CD14-positive monocyte (primary cell): ENCODE data around the gene RABEPK. TPM values are rescaled to one million over a fixed set of nuclear protein-coding genes. Genes with fewer than 3 reads are reported as not detected.
"Not testable (repeated sequence)": the region's sequence is repeated elsewhere in the genome, so short reads cannot be mapped to it uniquely, and the experiment has no call there.

Source experiments
- DNase-seq, 3 donors: peaks; one replicate each; pipeline ENCODE4 v3.0.0-alpha.2; 2011 to 2022
- H2AFZ ChIP-seq: 2 replicates; pipeline ENCODE4 v1.6.0; 2012; ENCODE audit warnings: mild to moderate bottlenecking, low read depth, low read length, inconsistent platforms; ENCODE audit not compliant: insufficient read depth, poor library complexity, severe bottlenecking
- H3K27ac ChIP-seq, 2 donors: 1 replicate in 1 of 2; 2 replicates in 1 of 2; pipeline ENCODE4 v1.5.1; 2012 to 2013; ENCODE audit warnings: low read length in 2 of 2, control low read depth in 1 of 2, inconsistent platforms in 1 of 2, low read depth in 1 of 2, mild to moderate bottlenecking in 1 of 2
- H3K27me3 ChIP-seq, 2 donors: one replicate each; pipeline versions ENCODE4 v1.6.0 to v1.6.1; 2011 to 2013; ENCODE audit warnings: low read length in 2 of 2; ENCODE audit not compliant: control insufficient read depth in 2 of 2, insufficient read depth in 2 of 2
- H3K36me3 ChIP-seq, 2 donors: replicated peaks in 1 of 2; 1 replicate in 1 of 2; 2 replicates in 1 of 2; pipeline versions ENCODE4 v1.5.1 to v1.6.1; 2012 to 2013; ENCODE audit warnings: low read length in 2 of 2, control low read depth in 1 of 2, inconsistent platforms in 1 of 2, mild to moderate bottlenecking in 1 of 2; ENCODE audit not compliant: insufficient read depth in 2 of 2, control insufficient read depth in 1 of 2
- H3K4me1 ChIP-seq, 2 donors: 1 replicate in 1 of 2; 2 replicates in 1 of 2; pipeline versions ENCODE4 v1.5.1 to v1.6.1; 2012 to 2013; ENCODE audit warnings: low read length in 2 of 2, control low read depth in 1 of 2, inconsistent platforms in 1 of 2, mild to moderate bottlenecking in 1 of 2, moderate library complexity in 1 of 2; ENCODE audit not compliant: insufficient read depth in 2 of 2, control insufficient read depth in 1 of 2
- H3K4me2 ChIP-seq: replicated peaks from 2 replicates; pipeline ENCODE3; 2012; ENCODE audit warnings: low read length, moderate library complexity, mild to moderate bottlenecking; ENCODE audit not compliant: poor library complexity, severe bottlenecking; ENCODE audit errors: extremely low read depth
- H3K4me3 ChIP-seq, 3 experiments: fragments of 200-600 bp in 1 of 3; sonication (generic) in 1 of 3; replicated peaks in 1 of 3; 1 replicate in 2 of 3; 2 replicates in 1 of 3; pipeline ENCODE4 v1.5.1; 2011 to 2013; ENCODE audit warnings: low read length in 3 of 3, mild to moderate bottlenecking in 3 of 3, control low read depth in 2 of 3, low read depth in 2 of 3, inconsistent platforms in 1 of 3, moderate library complexity in 1 of 3
- H3K79me2 ChIP-seq: 2 replicates; pipeline ENCODE4 v1.6.0; 2012; ENCODE audit warnings: mild to moderate bottlenecking, control low read depth, inconsistent platforms, low read length, moderate library complexity; ENCODE audit not compliant: insufficient read depth
- H3K9ac ChIP-seq: 2 replicates; pipeline ENCODE4 v1.6.0; 2017; ENCODE audit warnings: low read length, mild to moderate bottlenecking; ENCODE audit not compliant: insufficient read depth, poor library complexity, severe bottlenecking
- H3K9me3 ChIP-seq, 2 donors: replicated peaks in 1 of 2; 1 replicate in 1 of 2; 2 replicates in 1 of 2; pipeline versions ENCODE4 v1.5.1 to v1.6.1; 2012 to 2013; ENCODE audit warnings: low read length in 2 of 2, control low read depth in 1 of 2; ENCODE audit not compliant: control insufficient read depth in 1 of 2, insufficient read depth in 1 of 2
- H4K20me1 ChIP-seq: 2 replicates; pipeline ENCODE4 v1.6.0; 2012; ENCODE audit warnings: mild to moderate bottlenecking, low read length, control low read depth, moderate library complexity; ENCODE audit not compliant: insufficient read depth
- H3K27ac Mint-ChIP-seq, 7 donors: one replicate each; pipeline ENCODE4 v1.8.0; 2020; ENCODE audit warnings: mild to moderate bottlenecking in 7 of 7, mixed read lengths in 7 of 7, moderate library complexity in 6 of 7, inconsistent platforms in 2 of 7
- H3K27me3 Mint-ChIP-seq, 3 donors: one replicate each; pipeline ENCODE4 v1.8.0; 2021 to 2022; ENCODE audit warnings: low read depth in 3 of 3, mild to moderate bottlenecking in 3 of 3, mixed read lengths in 3 of 3, moderate library complexity in 3 of 3, inconsistent platforms in 1 of 3
- H3K36me3 Mint-ChIP-seq, 2 donors: one replicate each; pipeline ENCODE4 v1.8.0; 2020; ENCODE audit warnings: mixed read lengths in 2 of 2, inconsistent platforms in 1 of 2, mild to moderate bottlenecking in 1 of 2
- H3K4me1 Mint-ChIP-seq: one replicate; pipeline ENCODE4 v1.8.0; 2020; ENCODE audit warnings: mild to moderate bottlenecking, mixed read lengths
- H3K4me3 Mint-ChIP-seq, 2 donors: one replicate each; pipeline ENCODE4 v1.8.0; 2020; ENCODE audit warnings: mild to moderate bottlenecking in 2 of 2, mixed read lengths in 2 of 2, moderate library complexity in 1 of 2
- H3K9me3 Mint-ChIP-seq, 7 donors: one replicate each; pipeline ENCODE4 v1.8.0; 2020 to 2022; ENCODE audit warnings: mixed read lengths in 7 of 7, mild to moderate bottlenecking in 6 of 7, moderate library complexity in 6 of 7, inconsistent platforms in 2 of 7
- WGBS: methylation state at CpG from one replicate; pipeline ENCODE4 v1.1.5; 2013; ENCODE audit warnings: missing lambda C conversion rate; ENCODE audit not compliant: insufficient coverage; 5-methylcytosine and 5-hydroxymethylcytosine counted together
- intact Hi-C, 2 donors: fragments of 100-400 bp; cut with micrococcal nuclease; formaldehyde crosslinking; loops; one replicate each; pipeline versions ENCODE4 v1.15.0 to v1.15.1; 2023
- polyA plus RNA-seq, 3 donors: library from polyadenylated mRNA; depleted of rRNA in 1 of 3; unstranded in 2 of 3; stranded (reverse) in 1 of 3; fragments of 300-500 nt in 2 of 3; fragments of >200 nt in 1 of 3; fragmentation: Illumina TruSeq in 2 of 3; gene quantifications; 1 replicate in 2 of 3; 2 replicates in 1 of 3; pipeline ENCODE4 v1.2.3, GENCODE V29; 2012 to 2021
- TF ChIP-seq, protein P1 (sequence below): fragments of 200-600 bp; IDR thresholded peaks from one replicate; pipeline ENCODE4 v1.8.0; 2022; ENCODE audit warnings: antibody characterized with exemption, mild to moderate bottlenecking

The RABEPK gene
- polyA plus RNA-seq, 3 donors: 9.5 to 18.5 (median 17.5) TPM

DNA sequence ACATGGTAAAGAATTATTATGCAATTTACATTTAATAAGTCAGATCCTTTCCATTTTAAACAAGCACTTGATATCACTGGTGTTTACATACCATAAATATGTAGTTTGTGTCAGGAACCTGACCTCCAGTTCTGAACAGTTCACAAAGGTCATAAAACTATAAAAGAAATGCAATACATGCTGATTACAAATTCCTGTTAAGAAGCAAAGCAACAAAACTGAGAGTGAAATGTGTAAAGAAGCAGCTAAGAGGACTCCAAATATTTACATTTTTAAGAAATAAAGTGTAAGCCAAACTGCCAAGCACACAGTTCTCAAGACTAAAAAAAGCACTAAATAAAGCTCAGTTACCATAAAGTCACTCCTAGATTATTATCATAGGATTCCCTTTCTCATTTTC lies 39.6 kb upstream of the RABEPK start:
- Mint-ChIP-seq H3K4me1 (peaks cover 3% of the 10 kb centered on the region), H3K27ac (peak overlapping the region in 1 of 7 donors; percentile 46), H3K36me3 (peaks cover 23 to 59% of the 10 kb centered on the region in 2 donors), H3K9me3 (peaks cover 0 to 2% (median 0%) of the 10 kb centered on the region in 7 donors), H3K27me3 (no peaks in the 10 kb centered on the region), H3K4me3 (no peak overlapping the region)
- Histone ChIP-seq H3K79me2 (peaks cover 52% of the 10 kb centered on the region), H3K27ac (no peak overlapping the region), H2AFZ (no peak overlapping the region), H3K9ac (no peak overlapping the region), H4K20me1 (peaks cover 47% of the 10 kb centered on the region), H3K4me3 (no peak overlapping the region), H3K4me2 (no peak overlapping the region), H3K9me3 (no peaks in the 10 kb centered on the region), H3K4me1 (no peaks in the 10 kb centered on the region), H3K36me3 (peaks cover 21 to 50% of the 10 kb centered on the region in 2 donors), H3K27me3 (no peaks in the 10 kb centered on the region)
- TF ChIP-seq, protein P1, sequence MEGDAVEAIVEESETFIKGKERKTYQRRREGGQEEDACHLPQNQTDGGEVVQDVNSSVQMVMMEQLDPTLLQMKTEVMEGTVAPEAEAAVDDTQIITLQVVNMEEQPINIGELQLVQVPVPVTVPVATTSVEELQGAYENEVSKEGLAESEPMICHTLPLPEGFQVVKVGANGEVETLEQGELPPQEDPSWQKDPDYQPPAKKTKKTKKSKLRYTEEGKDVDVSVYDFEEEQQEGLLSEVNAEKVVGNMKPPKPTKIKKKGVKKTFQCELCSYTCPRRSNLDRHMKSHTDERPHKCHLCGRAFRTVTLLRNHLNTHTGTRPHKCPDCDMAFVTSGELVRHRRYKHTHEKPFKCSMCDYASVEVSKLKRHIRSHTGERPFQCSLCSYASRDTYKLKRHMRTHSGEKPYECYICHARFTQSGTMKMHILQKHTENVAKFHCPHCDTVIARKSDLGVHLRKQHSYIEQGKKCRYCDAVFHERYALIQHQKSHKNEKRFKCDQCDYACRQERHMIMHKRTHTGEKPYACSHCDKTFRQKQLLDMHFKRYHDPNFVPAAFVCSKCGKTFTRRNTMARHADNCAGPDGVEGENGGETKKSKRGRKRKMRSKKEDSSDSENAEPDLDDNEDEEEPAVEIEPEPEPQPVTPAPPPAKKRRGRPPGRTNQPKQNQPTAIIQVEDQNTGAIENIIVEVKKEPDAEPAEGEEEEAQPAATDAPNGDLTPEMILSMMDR: no peak
- no peak for DNase-seq
- intact Hi-C loops: no loop called here

DNA sequence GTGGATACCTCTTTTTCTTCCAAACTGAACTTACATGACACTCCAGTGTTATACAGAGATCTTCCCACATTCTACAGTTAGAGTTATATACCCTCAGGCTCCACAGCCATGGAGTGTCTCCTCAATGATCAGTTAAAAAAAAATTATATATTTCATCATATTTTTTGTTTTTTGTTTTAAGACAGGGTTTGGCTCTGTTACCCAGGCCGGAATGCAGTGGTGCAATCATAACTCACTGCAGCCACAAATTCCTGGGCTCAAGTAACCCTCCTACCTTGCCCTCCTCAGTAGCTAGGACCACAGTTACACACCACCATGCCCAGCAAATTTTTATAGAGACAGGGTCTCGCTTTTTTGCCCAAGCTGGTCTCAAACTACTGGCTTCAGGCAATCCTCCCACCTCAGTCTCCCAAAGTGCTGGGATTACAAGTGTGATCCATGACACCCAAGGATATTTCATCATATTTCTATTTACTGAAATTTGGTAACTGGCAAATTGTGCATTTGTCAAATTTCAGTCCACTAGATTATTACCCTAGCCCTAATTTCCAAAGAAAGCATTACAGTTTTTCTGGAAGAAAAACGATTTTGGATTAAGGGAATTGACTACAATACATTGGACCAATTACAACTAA lies 38.9 kb upstream of the RABEPK start:
- Mint-ChIP-seq H3K27ac (peak overlapping the region in 2 of 7 donors; percentile 36 to 46), H3K4me1 (peaks cover 3% of the 10 kb centered on the region), H3K27me3 (no peaks in the 10 kb centered on the region), H3K4me3 (no peak overlapping the region), H3K36me3 (peaks cover 25 to 58% of the 10 kb centered on the region in 2 donors), H3K9me3 (peaks cover 0 to 2% (median 0%) of the 10 kb centered on the region in 7 donors)
- Histone ChIP-seq H4K20me1 (peaks cover 53% of the 10 kb centered on the region), H3K27me3 (no peaks in the 10 kb centered on the region), H3K4me3 (no peak overlapping the region), H3K79me2 (peaks cover 58% of the 10 kb centered on the region), H3K9me3 (no peaks in the 10 kb centered on the region), H3K36me3 (peaks cover 20 to 56% of the 10 kb centered on the region in 2 donors), H3K4me2 (no peak overlapping the region), H3K27ac (no peak overlapping the region), H3K4me1 (no peaks in the 10 kb centered on the region), H2AFZ (no peak overlapping the region), H3K9ac (no peak overlapping the region)
- TF ChIP-seq, protein P1: no peak
- DNase-seq: no peak
- no CpG with 5 or more reads among the region's 3 CpGs for WGBS
- intact Hi-C loops: no loop called here

DNA sequence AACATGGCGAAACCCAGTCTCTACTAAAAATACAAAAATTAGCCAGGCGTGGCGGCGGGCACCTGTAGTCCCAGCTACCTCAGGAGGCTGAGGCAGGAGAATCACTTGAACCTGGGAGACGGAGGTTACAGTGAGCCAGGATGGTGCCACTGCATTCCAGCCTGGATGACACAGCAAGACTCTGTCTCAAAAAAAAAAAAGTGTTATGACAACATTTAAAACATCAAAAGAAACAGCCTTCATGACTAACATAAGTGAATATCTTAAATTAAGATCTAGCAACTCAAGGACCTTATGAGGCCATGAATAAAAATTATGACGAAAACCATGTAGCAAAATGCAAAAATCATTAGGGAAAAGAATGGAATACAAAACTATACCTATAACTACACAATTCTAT lies 37.5 kb upstream of the RABEPK start:
- H3K27me3 Mint-ChIP-seq, H2AFZ ChIP-seq, H3K4me2 ChIP-seq, intact Hi-C loops, H3K27me3 ChIP-seq, H3K4me3 ChIP-seq, H3K9ac ChIP-seq, H3K9me3 Mint-ChIP-seq, H3K27ac ChIP-seq, H3K9me3 ChIP-seq, DNase-seq, H3K4me1 Mint-ChIP-seq, H3K4me1 ChIP-seq, H3K4me3 Mint-ChIP-seq: not testable (repeated sequence)
- peaks cover 18 to 57% of the 10 kb centered on the region in 2 donors for H3K36me3 Mint-ChIP-seq
- peaks cover 71% of the 10 kb centered on the region for H3K79me2 ChIP-seq
- H4K20me1 ChIP-seq: peaks cover 62% of the 10 kb centered on the region
- no CpG with 5 or more reads among the region's 6 CpGs for WGBS
- H3K27ac Mint-ChIP-seq: peak overlapping the region in 1 of 7 donors; percentile 11
- peaks cover 16 to 57% of the 10 kb centered on the region in 2 donors for H3K36me3 ChIP-seq
